Endothelial cell of umbilical vein (primary cell): ENCODE results near the gene TEX36. TPM values are rescaled to one million over a fixed set of nuclear protein-coding genes. Genes with fewer than 3 reads are reported as not detected.

ENCODE experiments used
- BruUV-seq: library from RNA; stranded (reverse); fragments of 400-500 nt; replicated peaks from 2 replicates; lab custom pipeline; 2021; lab: Mats Ljungman, UMichigan
- CTCF ChIA-PET: fragments of 300-600, 350-600 bp; sonication (Branson Sonifier 250); formaldehyde crosslinking; loops from one replicate; lab custom pipeline; 2021; ENCODE audit warnings: antibody characterized with exemption, inconsistent platforms; lab: Charles Lee
- POLR2A ChIA-PET: fragments of 300-600, 350-600 bp; sonication (Branson Sonifier 250); formaldehyde crosslinking; loops from one replicate; lab custom pipeline; 2021; ENCODE audit warnings: antibody characterized with exemption, inconsistent platforms; lab: Charles Lee
- DNase-seq: peaks from one replicate; pipeline ENCODE4 v3.0.0-alpha.2; 2011; ENCODE audit warnings: low read depth, low spot score
- FAIRE-seq: peaks from 2 replicates; lab custom pipeline; 2011; peaks lifted over from hg19 to GRCh38; lab: Jason Lieb, UNC
- H2AFZ ChIP-seq: 2 replicates; pipeline ENCODE4 v1.6.0; 2012; ENCODE audit warnings: low read depth, low read length, control low read depth, inconsistent platforms
- H3K27ac ChIP-seq: 2 replicates; pipeline ENCODE4 v1.5.1; 2011; ENCODE audit warnings: low read depth, mild to moderate bottlenecking, control low read depth, low read length, moderate library complexity; ENCODE audit not compliant: insufficient read depth
- H3K27me3 ChIP-seq, 2 experiments: 2 replicates each; pipeline versions ENCODE4 v1.6.0 to v1.6.1; 2011; ENCODE audit warnings: low read length in 2 of 2, mixed read lengths in 1 of 2; ENCODE audit not compliant: control insufficient read depth in 2 of 2, insufficient read depth in 2 of 2
- H3K36me3 ChIP-seq, 2 experiments: 2 replicates in 1 of 2; 3 replicates in 1 of 2; pipeline ENCODE4 v1.5.1; 2011; ENCODE audit warnings: low read length in 2 of 2, mild to moderate bottlenecking in 1 of 2, moderate library complexity in 1 of 2; ENCODE audit not compliant: control insufficient read depth in 2 of 2, insufficient read depth in 2 of 2; ENCODE audit errors: extremely low read depth in 1 of 2
- H3K4me1 ChIP-seq: 3 replicates; pipeline ENCODE4 v1.5.1; 2011; ENCODE audit warnings: mild to moderate bottlenecking, low read length; ENCODE audit not compliant: control insufficient read depth, insufficient read depth; ENCODE audit errors: extremely low read depth
- H3K4me2 ChIP-seq: 2 replicates; pipeline ENCODE4 v1.6.1; 2011; ENCODE audit warnings: low read length, control low read depth, mixed read lengths; ENCODE audit not compliant: insufficient read depth
- H3K4me3 ChIP-seq, 3 experiments: fragments of 200-600 bp in 1 of 3; sonication (generic), shearing (Covaris generic) in 1 of 3; replicated peaks in 1 of 3; 2 replicates each; pipeline ENCODE4 v1.5.1; 2011 to 2016; ENCODE audit warnings: control low read depth in 3 of 3, low read length in 3 of 3, mild to moderate bottlenecking in 2 of 3, inconsistent platforms in 1 of 3, low read depth in 1 of 3, moderate library complexity in 1 of 3; ENCODE audit not compliant: insufficient read depth in 1 of 3
- H3K79me2 ChIP-seq: 2 replicates; pipeline ENCODE4 v1.6.0; 2012; ENCODE audit warnings: low read length, inconsistent platforms; ENCODE audit not compliant: control insufficient read depth, insufficient read depth
- H3K9ac ChIP-seq: replicated peaks from 2 replicates; pipeline ENCODE3; 2011; ENCODE audit warnings: low read length, control low read depth; ENCODE audit not compliant: insufficient read depth; ENCODE audit errors: extremely low read depth
- H3K9me1 ChIP-seq: replicated peaks from 3 replicates; pipeline ENCODE4 v1.6.0; 2011; ENCODE audit warnings: mild to moderate bottlenecking, low read length; ENCODE audit not compliant: control insufficient read depth, insufficient read depth; ENCODE audit errors: extremely low read depth
- H3K9me3 ChIP-seq: replicated peaks from 2 replicates; pipeline ENCODE4 v1.5.1; 2012; ENCODE audit warnings: low read length, inconsistent platforms; ENCODE audit not compliant: control insufficient read depth, insufficient read depth
- H4K20me1 ChIP-seq: replicated peaks from 2 replicates; pipeline ENCODE3; 2011; ENCODE audit warnings: mild to moderate bottlenecking, low read length; ENCODE audit not compliant: control insufficient read depth, insufficient read depth; ENCODE audit errors: extremely low read depth
- EZH2 ChIP-seq: IDR thresholded peaks from 2 replicates; pipeline ENCODE4 v1.6.1; 2012; ENCODE audit warnings: borderline replicate concordance, low read depth, mild to moderate bottlenecking, moderate library complexity, low read length, inconsistent platforms; ENCODE audit not compliant: severe bottlenecking
- FOS ChIP-seq: IDR thresholded peaks from 2 replicates; pipeline ENCODE4 v1.6.1; 2011; ENCODE audit warnings: mild to moderate bottlenecking, low read length, moderate library complexity, borderline replicate concordance; ENCODE audit not compliant: insufficient read depth
- GATA2 ChIP-seq: IDR thresholded peaks from 2 replicates; pipeline ENCODE4 v1.7.0; 2011; ENCODE audit warnings: low read depth, mild to moderate bottlenecking, moderate library complexity, mixed read lengths, low read length; ENCODE audit not compliant: insufficient read length, insufficient read depth
- JUN ChIP-seq: IDR thresholded peaks from 2 replicates; pipeline ENCODE4 v1.6.1; 2011; ENCODE audit warnings: borderline replicate concordance, low read depth; ENCODE audit not compliant: insufficient read length, insufficient read depth
- MYC ChIP-seq: IDR thresholded peaks from one replicate; pipeline ENCODE4 v1.6.1; 2011; ENCODE audit warnings: mild to moderate bottlenecking, low read depth, low read length
- POLR2A ChIP-seq: IDR thresholded peaks from 2 replicates; pipeline ENCODE4 v1.6.1; 2012; ENCODE audit warnings: low read depth, mild to moderate bottlenecking, control low read depth, low read length
- POLR2AphosphoS5 ChIP-seq: IDR thresholded peaks from 2 replicates; pipeline ENCODE4 v1.6.1; 2012; ENCODE audit warnings: low read depth, mild to moderate bottlenecking, control low read depth, low read length, moderate library complexity; ENCODE audit not compliant: insufficient read depth
- dilution Hi-C: fragments of 300-500 bp; cut with MboI; formaldehyde crosslinking; loops from one replicate; pipeline ENCODE4 v1.15.0; 2019; ENCODE audit warnings: low sequenced_read_pairs; ENCODE audit not compliant: extremely low pct_ligation_motif_present
- intact Hi-C: fragments of 100-400 bp; cut with micrococcal nuclease; formaldehyde crosslinking; loops from one replicate; pipeline ENCODE4 v1.10.0; 2022
- polyA plus RNA-seq, 4 experiments: library from polyadenylated mRNA; depleted of rRNA in 3 of 4; stranded (reverse) in 3 of 4; unstranded in 1 of 4; fragments of >200 nt; gene quantifications; 2 replicates each; pipeline versions ENCODE4 v1.2.1 to v1.2.3, GENCODE V29; 2011 to 2012; ENCODE audit warnings: missing spikeins in 1 of 4
- total RNA-seq: library from RNA; stranded (reverse); gene quantifications from 2 replicates; pipeline ENCODE4 v1.2.3, GENCODE V29; 2021
- TF ChIP-seq, protein P1 (sequence below), 2 donors: IDR thresholded peaks; 1 replicate in 1 of 2; 2 replicates in 1 of 2; pipeline ENCODE4 v1.5.1; 2011; ENCODE audit warnings: low read length in 2 of 2, mild to moderate bottlenecking in 2 of 2, moderate library complexity in 2 of 2, control low read depth in 1 of 2, inconsistent platforms in 1 of 2, low read depth in 1 of 2; ENCODE audit not compliant: insufficient read depth in 1 of 2; ENCODE audit errors: extremely low read depth in 1 of 2
- TF ChIP-seq, protein P2 (sequence below): IDR thresholded peaks from 2 replicates; pipeline ENCODE4 v1.6.1; 2011; ENCODE audit not compliant: insufficient read depth, insufficient read length

TEX36 gene
- total and polyA plus RNA-seq, 2 donors (not counting 3 experiments of a cell fraction or from before 2014, with no cell fraction given): not detected

DNA sequence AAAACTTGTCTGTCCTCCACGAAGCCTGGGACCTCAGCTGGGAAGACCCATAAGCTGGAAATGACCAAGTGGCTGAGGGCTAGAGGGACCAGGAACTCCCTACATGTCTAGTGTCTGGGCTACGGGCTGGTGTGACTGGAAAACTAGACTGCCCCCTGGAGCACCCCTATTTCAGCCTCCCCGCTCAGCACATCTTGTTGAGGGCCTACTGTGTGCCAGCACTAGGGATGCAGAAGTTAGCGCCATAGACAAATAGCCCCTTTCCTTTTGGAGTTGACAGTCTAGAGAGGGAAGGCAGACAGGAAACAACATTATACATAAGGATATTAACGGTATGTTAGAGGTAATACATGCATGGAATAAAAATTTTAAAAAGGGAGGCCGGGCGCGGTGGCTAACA lies 74.5 kb downstream of the TEX36 start:
- no peak for TF ChIP-seq MYC
- no peak for TF ChIP-seq FOS
- TF ChIP-seq POLR2A: no peak
- TF ChIP-seq, protein P1, sequence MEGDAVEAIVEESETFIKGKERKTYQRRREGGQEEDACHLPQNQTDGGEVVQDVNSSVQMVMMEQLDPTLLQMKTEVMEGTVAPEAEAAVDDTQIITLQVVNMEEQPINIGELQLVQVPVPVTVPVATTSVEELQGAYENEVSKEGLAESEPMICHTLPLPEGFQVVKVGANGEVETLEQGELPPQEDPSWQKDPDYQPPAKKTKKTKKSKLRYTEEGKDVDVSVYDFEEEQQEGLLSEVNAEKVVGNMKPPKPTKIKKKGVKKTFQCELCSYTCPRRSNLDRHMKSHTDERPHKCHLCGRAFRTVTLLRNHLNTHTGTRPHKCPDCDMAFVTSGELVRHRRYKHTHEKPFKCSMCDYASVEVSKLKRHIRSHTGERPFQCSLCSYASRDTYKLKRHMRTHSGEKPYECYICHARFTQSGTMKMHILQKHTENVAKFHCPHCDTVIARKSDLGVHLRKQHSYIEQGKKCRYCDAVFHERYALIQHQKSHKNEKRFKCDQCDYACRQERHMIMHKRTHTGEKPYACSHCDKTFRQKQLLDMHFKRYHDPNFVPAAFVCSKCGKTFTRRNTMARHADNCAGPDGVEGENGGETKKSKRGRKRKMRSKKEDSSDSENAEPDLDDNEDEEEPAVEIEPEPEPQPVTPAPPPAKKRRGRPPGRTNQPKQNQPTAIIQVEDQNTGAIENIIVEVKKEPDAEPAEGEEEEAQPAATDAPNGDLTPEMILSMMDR (IDR thresholded peaks at IDR 0.05; ENCODE audit: extremely low read depth in 1 of 2, insufficient read depth in 1 of 2, low read depth in 1 of 2, low read length in 2 of 2): no peak
- no peak for TF ChIP-seq GATA2
- TF ChIP-seq EZH2: no peak
- TF ChIP-seq JUN: no peak
- TF ChIP-seq, protein P2, sequence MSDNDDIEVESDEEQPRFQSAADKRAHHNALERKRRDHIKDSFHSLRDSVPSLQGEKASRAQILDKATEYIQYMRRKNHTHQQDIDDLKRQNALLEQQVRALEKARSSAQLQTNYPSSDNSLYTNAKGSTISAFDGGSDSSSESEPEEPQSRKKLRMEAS: no peak
- TF ChIP-seq POLR2AphosphoS5: no peak
- Histone ChIP-seq H2AFZ (no peak overlapping the region), H3K4me3 (no peak overlapping the region), H3K27me3 (no peaks in the 10 kb centered on the region), H3K9me3 (no peaks in the 10 kb centered on the region), H3K36me3 (no peaks in the 10 kb centered on the region), H3K9ac (no peak overlapping the region), H3K27ac (no peak overlapping the region), H4K20me1 (no peaks in the 10 kb centered on the region), H3K9me1 (no peaks in the 10 kb centered on the region), H3K4me1 (peaks cover 28% of the 10 kb centered on the region), H3K4me2 (no peak overlapping the region), H3K79me2 (no peaks in the 10 kb centered on the region)
- dilution Hi-C loops (no loop called here), intact Hi-C loops (loop anchor here (5.0 kb wide), 2 partner anchors 69 to 691 kb away; no protein-coding TSS in a partner anchor)
- POLR2A ChIA-PET: no interaction called here
- DNase-seq: no peak
- no TSS peak for BruUV-seq
- CTCF ChIA-PET: interaction anchor here (2.5 kb wide), 1 partner anchor 21 kb away, joined by 22 read pairs; no protein-coding TSS in a partner anchor
- FAIRE-seq: no peak
